G401.6 (cell line): Measurements from ENCODE around the gene DNMT3B.

Experiments
- FAIRE-seq: peaks from 2 replicates; lab custom pipeline; 2012; peaks lifted over from hg19 to GRCh38; lab: Jason Lieb, UNC

DNMT3B gene

DNA sequence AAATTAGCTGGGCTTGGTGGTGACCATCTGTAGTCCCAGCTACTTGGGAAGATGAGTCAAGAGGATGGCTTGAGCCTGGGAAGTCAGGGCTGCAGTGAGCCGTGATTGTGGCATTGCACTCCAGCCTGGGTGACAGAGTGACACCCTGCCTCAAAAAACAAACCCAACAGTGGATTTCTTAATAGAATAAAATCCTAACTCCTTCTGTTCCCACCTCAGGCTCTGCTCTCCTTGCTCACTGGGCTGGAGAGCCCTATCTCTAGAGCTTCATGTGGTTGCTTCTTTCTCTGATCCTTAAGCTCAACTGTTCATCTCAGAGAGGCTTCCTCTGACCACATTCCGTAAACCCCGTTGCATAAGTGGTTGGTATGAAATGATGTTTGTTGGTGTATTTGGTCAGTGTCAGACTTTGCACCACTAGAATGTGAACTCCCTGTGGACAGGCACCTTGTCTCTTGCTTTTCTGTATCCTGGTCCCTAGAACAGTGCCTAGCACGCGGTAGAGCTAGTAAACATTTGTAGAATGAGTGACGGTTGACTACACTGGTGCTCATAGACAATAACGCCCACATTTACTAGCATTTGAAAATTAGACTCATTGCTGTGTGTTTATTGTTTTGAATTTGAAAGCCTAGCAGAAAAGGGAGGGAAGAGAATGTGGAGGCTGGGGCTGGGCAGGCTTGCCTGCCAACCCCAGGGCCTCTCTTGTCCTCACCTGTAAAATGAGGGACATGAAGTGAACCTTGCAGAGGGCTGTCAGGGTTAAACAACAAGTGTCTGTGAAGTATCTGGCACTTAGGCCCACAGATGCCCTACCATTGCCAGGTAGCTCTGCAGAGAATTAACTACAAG is 61.8 kb downstream of the DNMT3B start:
- FAIRE-seq: no peak

DNA sequence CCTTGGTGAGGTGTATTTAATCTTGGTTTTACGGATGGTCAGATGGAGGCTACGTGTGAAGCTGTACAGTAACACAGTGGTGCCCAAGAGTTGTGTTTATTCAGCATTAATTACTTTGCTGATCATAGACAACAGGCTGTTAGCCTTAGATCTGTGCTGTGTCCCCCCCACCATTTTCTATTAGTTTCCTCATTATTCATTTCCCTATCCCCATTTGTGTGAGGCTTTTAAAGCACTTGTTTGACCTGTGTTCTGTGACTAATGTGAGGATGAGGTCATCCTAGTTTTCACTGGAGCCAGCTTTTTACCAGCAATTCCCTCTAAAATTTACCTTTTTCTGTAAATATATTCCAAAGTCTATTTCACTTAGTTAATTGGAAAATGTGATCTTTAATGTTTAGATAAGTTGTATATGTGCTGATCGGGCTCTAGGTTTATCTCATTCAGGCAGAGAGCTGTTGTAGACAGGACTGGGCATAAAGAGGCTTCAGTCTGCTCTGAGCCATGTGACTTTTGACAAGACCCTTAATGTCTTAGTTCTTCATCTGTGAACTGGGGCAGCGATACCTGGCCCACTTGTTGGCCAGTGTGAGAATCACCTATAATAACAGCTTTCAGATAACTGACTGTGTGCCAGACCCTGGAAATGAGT is 66.0 kb downstream of the DNMT3B start:
- no peak for FAIRE-seq

DNA sequence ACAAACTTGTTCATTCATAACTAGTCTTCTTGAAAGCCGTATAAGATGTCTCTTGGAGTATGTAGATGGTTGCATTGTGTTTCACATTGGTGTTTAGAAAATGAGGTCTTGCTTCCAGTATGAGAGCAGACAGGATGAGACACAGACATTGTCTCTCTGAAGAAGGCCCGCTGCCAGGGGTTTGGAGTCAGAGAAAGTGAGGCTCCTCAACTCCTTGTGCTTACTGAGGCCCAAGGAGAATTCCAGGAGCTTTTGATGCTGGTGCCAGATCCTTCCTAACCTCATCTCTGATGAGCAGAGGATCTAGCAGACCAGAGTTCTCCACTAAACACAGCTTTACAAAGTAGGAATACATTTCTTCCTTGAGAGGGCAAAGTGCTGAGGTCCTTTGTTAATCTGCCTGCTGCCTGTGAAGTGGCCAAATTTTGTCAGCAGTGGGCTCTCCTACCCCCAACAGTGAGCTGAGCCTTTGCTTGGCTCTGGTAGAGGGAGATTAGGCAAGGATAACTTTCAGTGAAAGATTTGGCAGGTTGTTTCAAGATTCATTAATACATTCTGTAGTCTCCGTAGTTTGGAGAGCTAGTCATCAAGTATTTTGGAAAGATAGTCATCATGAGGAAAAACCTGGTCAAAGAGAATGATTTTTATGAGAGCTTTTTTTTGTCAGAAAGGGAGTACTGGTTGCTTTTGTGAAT is 67.3 kb downstream of the DNMT3B start:
- FAIRE-seq: no peak

DNA sequence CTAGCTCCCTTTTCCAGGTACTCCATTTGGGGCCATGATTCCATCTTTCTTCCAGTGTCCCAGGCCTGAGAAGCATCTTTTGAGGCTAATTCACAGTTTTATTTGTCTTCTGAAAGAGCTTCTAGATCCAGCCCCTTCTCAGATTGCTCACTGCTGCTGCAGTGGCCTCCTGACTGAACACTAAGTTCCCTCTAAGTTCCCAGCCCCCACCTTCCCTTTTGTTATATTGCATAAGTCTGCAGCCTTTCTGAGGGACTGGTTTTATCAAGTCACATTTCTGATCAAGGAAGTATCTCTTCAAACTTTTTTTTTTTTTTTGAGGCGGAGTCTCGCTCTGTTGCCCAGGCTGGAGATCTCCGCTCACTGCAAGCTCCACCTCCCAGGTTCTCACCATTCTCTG is 68.3 kb downstream of the DNMT3B start:
- FAIRE-seq: no peak

DNA sequence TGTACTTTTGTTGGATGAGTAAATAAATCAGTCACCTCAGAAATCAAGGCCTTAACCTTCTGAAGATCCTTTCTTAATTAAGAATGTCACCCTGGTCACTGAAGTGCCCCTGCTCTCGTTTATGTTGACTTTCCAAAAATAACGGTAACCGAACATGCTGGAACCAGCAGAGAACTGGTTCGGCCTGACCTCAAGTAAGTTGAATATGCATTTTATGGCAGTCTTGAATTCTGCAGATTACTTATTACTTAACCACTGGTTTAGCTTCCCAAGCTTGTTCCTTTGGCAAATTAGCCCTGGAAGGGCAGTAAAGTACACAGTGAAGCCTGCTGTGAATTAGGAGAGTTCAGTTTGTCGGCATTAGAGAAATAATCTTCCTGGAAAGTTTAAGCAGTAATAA is 69.8 kb downstream of the DNMT3B start:
- no peak for FAIRE-seq

DNA sequence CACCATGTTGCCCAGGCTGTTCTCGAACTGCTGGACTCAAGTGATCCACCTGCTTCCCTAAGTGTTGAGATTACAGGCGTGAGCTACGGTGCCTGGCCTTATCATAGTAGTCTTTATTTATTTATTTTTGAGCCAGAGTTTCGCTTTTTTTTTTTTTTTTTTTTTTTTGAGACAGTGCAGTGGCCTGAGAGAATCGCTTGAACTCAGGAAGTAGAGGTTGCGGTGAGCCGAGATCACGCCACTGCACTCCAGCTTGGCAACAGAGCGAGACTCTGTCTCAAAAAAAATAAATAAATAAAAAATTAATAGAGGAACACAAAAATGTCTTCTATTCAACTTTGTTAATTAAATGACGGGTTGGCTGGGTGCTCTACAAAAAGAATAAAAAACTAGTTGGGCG is 70.5 kb downstream of the DNMT3B start:
- no peak for FAIRE-seq

DNA sequence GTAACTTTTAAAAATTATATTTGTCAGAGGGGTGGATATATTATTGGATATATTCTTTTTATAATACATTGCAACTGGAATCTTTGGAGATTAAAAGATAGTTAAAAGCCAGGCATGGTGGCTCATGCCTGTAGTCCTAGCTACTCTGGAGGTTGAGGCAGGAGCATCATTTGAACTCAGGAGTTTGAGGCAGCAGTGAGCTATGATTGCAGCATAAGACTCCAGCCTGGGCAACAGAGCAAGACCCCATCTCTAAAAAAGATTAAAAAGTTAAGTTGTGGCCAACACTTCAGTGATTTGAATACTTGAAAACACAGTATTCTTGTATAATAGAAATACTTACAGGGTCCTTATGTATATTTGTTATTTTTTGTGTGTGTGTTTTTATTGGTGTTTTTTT is 72.8 kb downstream of the DNMT3B start:
- FAIRE-seq: no peak

DNA sequence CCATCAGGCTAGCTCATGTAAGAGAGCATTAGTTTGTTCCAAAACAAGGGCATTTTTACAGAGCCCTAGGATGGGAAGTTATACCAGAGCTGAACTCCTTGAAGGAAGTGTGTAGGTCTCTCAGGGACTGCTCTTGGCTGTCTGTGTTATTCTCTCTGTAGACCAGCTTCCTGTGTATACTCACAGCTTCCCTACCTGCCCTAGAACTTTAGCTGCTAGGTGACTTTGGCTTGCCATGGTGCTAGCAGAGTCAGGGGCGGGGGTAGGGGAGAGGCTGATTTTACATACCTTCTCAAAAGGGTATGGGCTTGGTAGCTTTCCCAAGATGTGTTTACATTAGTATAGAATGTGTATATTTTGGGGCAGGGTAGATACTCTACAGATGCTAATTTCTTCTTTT is 75.0 kb downstream of the DNMT3B start:
- FAIRE-seq: no peak

DNA sequence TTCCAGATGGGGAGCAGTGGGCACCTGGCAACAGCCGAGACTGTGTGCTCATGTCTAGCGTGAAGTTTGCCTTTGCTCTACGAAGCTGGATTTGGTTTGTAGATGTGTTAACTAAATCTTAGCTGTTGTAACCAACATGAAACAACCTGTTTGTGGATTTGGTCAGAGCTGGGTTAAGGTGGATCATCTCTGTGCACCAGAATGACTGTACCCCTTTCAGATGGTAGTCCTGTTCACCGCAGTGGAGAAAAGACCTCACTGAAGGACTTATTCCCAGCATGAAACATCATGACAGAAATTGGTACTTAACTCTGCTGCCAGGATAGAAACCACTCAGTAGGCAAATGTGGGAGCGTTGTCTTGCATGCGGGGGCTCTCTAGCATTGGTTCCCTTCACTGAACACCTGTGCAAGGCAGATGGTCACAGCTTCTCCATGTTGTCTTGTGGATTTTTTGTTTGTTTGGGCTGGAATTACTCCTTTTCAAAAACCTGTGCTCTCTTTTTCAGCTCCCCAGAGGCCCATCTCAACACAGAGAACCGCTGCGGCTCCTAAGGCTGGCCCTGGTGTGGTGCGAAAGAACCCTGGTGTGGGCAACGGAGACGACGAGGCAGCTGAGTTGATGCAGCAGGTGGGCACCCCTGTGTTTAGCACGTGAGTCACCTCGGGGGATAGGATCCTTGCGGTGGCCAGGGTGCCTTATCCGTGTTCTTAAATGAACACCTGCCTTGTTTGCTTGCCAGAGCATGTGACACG is 77.2 kb downstream of the DNMT3B start:
- FAIRE-seq: no peak

DNA sequence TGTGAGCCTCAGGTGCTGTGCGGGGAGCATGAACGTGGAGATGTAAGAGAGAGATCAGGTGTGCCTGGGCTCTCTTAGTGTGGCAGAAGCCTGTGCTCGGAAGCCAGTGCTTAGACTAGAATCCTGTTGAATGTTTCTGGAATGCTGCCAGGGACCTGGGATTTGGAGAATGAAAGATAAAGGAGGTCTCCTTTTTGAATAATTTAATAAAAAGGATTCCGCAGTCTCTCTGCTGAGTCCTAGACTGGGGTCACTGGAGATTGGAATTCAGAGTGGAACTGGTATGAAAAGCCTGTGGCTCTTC is 77.7 kb downstream of the DNMT3B start:
- no peak for FAIRE-seq

DNA sequence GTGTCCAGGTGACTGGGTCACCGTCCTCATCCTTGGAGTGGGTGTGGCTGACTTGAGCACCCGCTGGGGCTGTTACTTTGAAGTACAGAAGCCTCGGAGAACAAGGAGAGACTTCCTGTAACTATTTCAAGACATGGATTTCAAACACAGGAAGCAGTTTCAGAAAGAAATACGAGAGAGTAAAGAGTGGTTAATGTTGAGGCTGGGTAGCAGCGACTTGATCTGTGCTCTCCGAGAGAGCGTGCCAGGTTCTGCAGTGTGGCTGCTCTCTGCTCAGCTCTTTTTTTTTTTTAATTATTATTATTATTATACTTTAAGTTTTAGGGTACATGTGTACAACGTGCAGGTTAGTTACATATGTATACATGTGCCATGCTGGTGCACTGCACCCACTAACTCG is 79.0 kb downstream of the DNMT3B start:
- FAIRE-seq: no peak

DNA sequence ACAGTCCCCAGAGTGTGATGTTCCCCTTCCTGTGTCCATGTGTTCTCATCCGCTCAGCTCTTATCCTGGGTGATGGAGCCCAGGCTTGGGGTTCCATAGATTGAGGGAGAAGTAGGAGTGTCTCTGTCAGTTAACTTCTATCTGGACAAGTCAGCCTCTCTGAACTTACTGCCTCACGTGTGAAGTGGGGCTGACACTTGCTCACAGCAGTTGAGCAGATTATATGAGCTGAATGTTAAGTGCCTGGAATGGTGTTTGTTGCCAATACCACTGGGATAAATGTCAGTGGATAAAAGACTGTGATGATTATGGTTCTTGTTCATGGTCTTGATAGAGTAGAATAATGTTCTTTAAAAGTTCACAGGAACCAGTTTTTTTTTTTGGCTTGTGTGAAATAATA is 79.4 kb downstream of the DNMT3B start:
- no peak for FAIRE-seq

DNA sequence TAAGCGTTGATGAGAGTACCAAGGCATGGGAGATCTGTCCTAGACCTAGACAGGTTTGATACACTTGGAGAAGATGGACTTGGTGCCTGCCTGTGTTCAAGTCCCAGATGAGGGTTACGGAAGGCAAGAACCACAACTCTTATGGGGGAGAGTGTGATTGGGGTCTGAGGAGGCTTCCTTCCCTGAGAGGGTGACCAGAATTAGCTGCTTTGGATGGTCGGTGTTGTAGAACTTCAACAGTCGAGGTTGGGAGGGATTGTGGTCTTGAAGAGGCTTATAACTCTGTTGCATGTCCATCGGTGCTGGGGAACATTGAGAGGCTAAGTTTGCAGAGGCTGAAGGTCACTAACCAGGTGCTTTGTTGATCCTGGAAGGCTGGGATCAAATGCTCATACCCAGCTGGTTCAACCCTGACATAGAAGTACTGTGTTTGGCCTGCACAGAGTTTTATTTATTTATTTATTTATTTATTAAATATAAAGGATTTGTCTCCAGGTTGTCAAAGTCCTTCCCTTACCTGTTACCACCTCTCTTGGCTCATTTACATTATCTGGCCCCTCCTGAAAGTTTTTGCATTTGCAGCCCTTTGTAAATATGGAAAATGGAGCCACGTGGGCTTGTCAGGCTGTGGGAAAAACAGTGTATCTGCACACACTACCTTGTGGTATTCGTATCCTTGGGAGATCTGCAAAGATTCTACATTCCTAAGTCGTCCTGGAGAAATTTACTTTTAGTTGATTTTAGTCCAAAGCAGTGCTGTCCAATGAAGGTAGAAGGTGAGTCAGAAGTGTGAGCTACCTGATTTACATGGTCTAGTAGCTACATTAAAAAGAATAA is 80.7 kb downstream of the DNMT3B start:
- no peak for FAIRE-seq

DNA sequence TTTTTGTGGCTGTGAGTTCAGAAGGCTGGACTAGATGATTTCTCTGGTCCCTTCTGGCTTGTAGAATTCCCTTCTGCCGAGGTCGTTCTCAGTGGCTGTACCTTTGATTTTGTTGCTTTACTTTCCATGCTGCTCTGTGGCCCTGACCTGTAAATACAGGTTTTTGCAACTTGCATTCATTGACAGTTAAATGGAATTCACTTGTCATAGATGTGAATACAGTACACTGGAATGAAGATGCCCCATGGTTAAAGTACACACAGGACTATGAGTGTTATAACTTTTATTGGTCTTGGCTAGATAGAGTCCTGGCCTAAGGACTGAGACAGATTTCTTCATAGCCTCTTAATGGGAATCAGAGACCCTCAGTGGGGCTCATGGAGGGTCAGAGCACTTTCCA is 83.6 kb downstream of the DNMT3B start:
- no peak for FAIRE-seq

DNA sequence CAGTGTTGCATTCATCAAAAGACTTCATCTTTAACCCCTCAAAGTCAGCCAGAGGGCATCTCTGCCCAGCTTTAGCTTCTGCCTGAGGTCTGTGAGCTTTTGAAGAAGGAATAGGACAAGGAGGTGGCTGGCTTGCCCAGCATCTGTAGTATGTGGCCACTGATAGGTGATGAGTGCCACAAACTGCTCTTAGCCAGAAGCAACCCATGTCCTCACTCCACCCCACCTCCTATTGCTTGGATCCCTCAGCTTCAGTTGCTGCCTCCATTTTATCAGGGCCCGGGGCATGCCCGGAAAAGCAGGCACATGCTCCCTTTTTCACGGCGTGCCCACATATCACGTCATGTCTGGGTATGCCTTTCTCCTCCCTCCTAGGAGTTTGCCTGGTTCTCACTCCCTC is 84.7 kb downstream of the DNMT3B start:
- FAIRE-seq: no peak

DNA sequence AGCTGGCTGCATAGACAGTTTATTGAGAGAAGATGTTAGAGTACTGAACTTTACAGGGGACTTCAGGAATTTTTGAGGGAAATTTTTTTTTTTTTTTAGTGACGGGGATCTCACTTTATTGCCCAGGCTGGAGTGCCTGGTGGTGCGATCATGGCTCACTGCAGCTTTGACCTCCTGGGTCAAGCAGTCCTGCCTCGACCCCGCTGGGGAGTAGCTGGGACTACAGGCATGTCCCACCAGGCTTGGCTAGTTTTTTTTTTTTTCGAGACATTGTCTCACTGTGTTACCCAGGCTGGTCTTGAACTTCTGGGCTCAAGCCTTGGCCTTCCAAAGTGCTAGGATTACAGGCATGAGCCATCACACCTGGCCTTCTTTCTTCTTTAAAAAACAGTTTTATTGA is 85.8 kb downstream of the DNMT3B start:
- FAIRE-seq: no peak

DNA sequence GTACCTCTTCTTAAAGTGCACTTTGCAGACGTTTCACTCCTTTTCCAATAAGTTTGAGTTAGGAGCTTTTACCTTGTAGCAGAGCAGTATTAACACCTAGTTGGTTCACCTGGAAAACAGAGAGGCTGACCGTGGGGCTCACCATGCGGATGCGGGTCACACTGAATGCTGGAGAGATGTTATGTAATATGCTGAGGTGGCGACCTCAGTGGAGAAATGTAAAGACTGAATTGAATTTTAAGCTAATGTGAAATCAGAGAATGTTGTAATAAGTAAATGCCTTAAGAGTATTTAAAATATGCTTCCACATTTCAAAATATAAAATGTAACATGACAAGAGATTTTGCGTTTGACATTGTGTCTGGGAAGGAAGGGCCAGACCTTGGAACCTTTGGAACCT is 86.7 kb downstream of the DNMT3B start:
- no peak for FAIRE-seq

DNA sequence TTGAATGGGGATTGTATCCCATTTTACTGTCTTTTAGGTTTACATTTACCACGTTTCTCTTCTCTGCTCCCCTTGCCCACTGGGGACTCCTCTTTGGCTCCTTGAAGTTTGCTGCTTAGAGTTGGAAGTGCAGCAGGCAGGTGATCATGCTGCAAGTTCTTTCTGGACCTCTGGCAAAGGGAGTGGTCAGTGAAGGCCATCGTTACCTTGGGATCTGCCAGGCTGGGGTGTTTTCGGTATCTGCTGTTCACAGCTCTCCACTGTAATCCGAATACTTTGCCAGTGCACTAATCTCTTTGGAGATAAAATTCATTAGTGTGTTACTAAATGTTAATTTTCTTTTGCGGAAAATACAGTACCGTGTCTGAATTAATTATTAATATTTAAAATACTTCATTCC is 87.4 kb downstream of the DNMT3B start:
- FAIRE-seq: no peak

DNA sequence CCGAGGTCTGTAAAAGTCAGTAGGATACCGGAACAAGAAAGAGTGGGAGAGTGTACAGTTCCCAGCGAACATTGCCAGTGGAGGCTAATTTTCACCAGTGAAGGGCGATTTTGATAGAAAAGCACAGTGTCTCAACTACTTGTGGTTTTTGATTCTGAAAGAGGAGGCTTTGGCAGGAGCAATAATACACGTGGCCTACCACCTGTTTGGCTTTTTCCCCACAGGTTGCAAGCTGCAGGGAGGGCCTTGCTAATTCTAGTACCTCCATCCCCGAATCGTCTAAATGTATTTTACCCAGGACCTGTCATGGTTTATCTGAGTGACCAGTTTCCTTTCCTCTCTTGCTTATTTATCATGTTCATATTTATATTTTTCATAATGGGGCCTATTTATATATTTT is 93.2 kb downstream of the DNMT3B start:
- FAIRE-seq: no peak

DNA sequence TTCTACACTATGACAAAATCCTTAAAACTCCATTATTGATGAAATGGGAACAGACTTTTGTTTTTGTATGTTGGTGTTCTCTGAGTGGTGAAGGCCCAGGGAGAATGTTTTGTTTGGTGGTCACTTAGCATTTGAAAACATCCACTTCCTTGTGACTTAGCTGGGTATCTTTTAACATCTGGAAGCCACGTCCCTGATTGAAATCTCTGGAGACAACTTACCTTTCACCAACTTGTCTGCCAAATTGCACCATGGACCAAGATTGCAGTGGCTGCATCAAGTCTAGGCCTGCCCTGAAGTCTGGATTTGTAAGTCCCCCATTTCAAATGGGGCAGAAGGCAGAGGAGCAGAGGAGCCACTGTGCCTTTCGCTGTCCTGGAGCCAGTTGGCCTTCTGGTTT is 96.0 kb downstream of the DNMT3B start:
- FAIRE-seq: no peak
